ENCODE data around the gene PLEKHG4. TPM values are rescaled to one million over a fixed set of nuclear protein-coding genes. Genes with fewer than 3 reads are reported as not detected.

Gene PLEKHG4
- polyA plus RNA-seq, 1 donor from 2014 or later: 0.28 TPM

DNA sequence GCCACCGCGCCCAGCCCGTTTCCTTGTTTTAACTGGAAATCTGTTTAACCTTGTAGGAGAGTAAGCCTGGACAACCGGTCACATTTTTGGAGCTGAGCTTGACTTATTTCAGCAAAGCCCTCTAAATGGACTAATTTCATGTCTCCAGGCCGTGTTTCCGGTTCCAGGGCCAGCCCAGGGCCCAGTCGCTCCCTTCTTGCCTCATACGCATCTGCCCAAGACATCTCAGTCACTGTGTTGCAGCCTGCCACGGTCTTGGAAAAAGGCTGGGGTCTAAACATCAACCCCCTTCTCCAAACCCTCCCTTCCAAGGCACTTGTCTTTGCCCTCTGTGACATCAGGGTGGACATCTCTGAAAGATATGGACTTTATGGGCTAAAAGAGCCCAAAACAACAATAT is 18.9 kb downstream of the PLEKHG4 start:
- Histone ChIP-seq H2AFZ (ENCODE audit: low read depth, low read length) (no peak overlapping the region), H4K20me1 (ENCODE audit: insufficient read depth) (no peaks in the 10 kb centered on the region), H3K79me2 (replicated peaks; ENCODE audit: insufficient read depth, low read length) (no peaks in the 10 kb centered on the region), H3F3A (ENCODE audit: insufficient read depth, low read length, poor library complexity, severe bottlenecking) (no peaks in the 10 kb centered on the region), H3K27ac (ENCODE audit: low read length) (no peak overlapping the region), H3K27me3 (ENCODE audit: insufficient read depth, low read depth, low read length) (no peaks in the 10 kb centered on the region), H3K4me3 (ENCODE audit: low read length) (no peak overlapping the region), H3K9me2 (ENCODE audit: insufficient read depth, low read length) (no peaks in the 10 kb centered on the region), H3K9ac (ENCODE audit: low read length) (no peak overlapping the region), H3K9me3 (ENCODE audit: low read length) (no peaks in the 10 kb centered on the region), H3K36me3 (ENCODE audit: insufficient read depth, low read length) (no peaks in the 10 kb centered on the region), H3K4me2 (ENCODE audit: low read length) (no peak overlapping the region)
- no peak for TF ChIP-seq SMC3 (conservative IDR thresholded peaks at IDR 0.05; ENCODE audit: poor library complexity)
- TF ChIP-seq, protein P1, sequence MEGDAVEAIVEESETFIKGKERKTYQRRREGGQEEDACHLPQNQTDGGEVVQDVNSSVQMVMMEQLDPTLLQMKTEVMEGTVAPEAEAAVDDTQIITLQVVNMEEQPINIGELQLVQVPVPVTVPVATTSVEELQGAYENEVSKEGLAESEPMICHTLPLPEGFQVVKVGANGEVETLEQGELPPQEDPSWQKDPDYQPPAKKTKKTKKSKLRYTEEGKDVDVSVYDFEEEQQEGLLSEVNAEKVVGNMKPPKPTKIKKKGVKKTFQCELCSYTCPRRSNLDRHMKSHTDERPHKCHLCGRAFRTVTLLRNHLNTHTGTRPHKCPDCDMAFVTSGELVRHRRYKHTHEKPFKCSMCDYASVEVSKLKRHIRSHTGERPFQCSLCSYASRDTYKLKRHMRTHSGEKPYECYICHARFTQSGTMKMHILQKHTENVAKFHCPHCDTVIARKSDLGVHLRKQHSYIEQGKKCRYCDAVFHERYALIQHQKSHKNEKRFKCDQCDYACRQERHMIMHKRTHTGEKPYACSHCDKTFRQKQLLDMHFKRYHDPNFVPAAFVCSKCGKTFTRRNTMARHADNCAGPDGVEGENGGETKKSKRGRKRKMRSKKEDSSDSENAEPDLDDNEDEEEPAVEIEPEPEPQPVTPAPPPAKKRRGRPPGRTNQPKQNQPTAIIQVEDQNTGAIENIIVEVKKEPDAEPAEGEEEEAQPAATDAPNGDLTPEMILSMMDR (IDR thresholded peaks at IDR 0.05; ENCODE audit: poor library complexity, severe bottlenecking): no peak
- TF ChIP-seq EP300 (conservative IDR thresholded peaks at IDR 0.05; ENCODE audit: poor library complexity, severe bottlenecking): no peak
- no peak for TF ChIP-seq EZH2 (IDR thresholded peaks at IDR 0.05; ENCODE audit: borderline replicate concordance, insufficient read depth, low read length, poor library complexity, severe bottlenecking)
- TF ChIP-seq, protein P2, sequence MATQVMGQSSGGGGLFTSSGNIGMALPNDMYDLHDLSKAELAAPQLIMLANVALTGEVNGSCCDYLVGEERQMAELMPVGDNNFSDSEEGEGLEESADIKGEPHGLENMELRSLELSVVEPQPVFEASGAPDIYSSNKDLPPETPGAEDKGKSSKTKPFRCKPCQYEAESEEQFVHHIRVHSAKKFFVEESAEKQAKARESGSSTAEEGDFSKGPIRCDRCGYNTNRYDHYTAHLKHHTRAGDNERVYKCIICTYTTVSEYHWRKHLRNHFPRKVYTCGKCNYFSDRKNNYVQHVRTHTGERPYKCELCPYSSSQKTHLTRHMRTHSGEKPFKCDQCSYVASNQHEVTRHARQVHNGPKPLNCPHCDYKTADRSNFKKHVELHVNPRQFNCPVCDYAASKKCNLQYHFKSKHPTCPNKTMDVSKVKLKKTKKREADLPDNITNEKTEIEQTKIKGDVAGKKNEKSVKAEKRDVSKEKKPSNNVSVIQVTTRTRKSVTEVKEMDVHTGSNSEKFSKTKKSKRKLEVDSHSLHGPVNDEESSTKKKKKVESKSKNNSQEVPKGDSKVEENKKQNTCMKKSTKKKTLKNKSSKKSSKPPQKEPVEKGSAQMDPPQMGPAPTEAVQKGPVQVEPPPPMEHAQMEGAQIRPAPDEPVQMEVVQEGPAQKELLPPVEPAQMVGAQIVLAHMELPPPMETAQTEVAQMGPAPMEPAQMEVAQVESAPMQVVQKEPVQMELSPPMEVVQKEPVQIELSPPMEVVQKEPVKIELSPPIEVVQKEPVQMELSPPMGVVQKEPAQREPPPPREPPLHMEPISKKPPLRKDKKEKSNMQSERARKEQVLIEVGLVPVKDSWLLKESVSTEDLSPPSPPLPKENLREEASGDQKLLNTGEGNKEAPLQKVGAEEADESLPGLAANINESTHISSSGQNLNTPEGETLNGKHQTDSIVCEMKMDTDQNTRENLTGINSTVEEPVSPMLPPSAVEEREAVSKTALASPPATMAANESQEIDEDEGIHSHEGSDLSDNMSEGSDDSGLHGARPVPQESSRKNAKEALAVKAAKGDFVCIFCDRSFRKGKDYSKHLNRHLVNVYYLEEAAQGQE (IDR thresholded peaks at IDR 0.05; ENCODE audit: borderline replicate concordance): no peak
- no peak for TF ChIP-seq TAF1 (IDR thresholded peaks at IDR 0.05; ENCODE audit: low read depth)
- TF ChIP-seq MXI1 (conservative IDR thresholded peaks at IDR 0.05; ENCODE audit: poor library complexity, severe bottlenecking): no peak
- TF ChIP-seq POLR2AphosphoS5 (IDR thresholded peaks at IDR 0.05): no peak
- TF ChIP-seq RAD21 (conservative IDR thresholded peaks at IDR 0.05): no peak

DNA sequence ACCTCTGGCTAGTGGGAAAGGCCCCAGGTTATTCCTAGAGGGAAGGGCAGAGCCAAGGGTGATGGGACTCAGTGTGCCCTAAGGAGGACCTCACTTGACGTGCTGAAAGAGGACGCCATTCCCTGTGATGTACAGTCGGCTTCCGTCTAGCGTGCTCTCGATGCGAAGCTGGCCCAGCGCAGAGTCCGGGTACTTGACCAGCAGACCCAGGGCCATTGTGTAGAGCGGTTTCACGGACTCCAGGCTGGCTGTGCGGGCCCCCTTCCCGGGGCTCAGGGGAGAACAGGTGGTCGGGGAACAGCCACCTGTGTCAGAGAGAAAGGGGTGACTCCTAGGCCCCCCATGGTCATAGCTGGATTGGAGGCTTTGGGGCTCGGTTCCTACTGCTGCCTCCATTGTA is 19.9 kb downstream of the PLEKHG4 start:
- no peak for TF ChIP-seq RAD21 (conservative IDR thresholded peaks at IDR 0.05)
- no peak for TF ChIP-seq MXI1 (conservative IDR thresholded peaks at IDR 0.05; ENCODE audit: poor library complexity, severe bottlenecking)
- no peak overlapping the region for H2AFZ ChIP-seq (ENCODE audit: low read depth, low read length)
- H3K4me2 ChIP-seq (ENCODE audit: low read length): no peak overlapping the region

More for the DNA sequence above, 19.9 kb downstream of the PLEKHG4 start:
- Histone ChIP-seq H3K9ac (ENCODE audit: low read length) (no peak overlapping the region), H3K36me3 (ENCODE audit: insufficient read depth, low read length) (no peaks in the 10 kb centered on the region), H3K9me3 (ENCODE audit: low read length) (no peaks in the 10 kb centered on the region), H3K4me3 (ENCODE audit: low read length) (no peak overlapping the region), H3K27ac (ENCODE audit: low read length) (no peak overlapping the region), H3K9me2 (ENCODE audit: insufficient read depth, low read length) (no peaks in the 10 kb centered on the region), H3K27me3 (ENCODE audit: insufficient read depth, low read depth, low read length) (no peaks in the 10 kb centered on the region), H3F3A (ENCODE audit: insufficient read depth, low read length, poor library complexity, severe bottlenecking) (no peaks in the 10 kb centered on the region), H4K20me1 (ENCODE audit: insufficient read depth) (no peaks in the 10 kb centered on the region), H3K79me2 (replicated peaks; ENCODE audit: insufficient read depth, low read length) (no peaks in the 10 kb centered on the region)
